ENCODE results near the gene BTBD9. TPM values are rescaled to one million over a fixed set of nuclear protein-coding genes. Genes with fewer than 3 reads are reported as not detected.

BTBD9 gene
- total RNA-seq, 1 experiment from 2014 or later = 12.5 TPM

GRCh38 chr6:38570750-38571149 is 69.0 kb downstream of the BTBD9 start:
- no TSS peak for BruUV-seq (replicated peaks)
- ChIA-PET POLR2A (interaction anchor here (0.6 to 1.1 kb wide), 2 partner anchors 18 to 1192 kb away, joined by 3 to 8 read pairs; no protein-coding TSS in a partner anchor), CTCF (interaction anchor here (0.6 to 1.8 kb wide), 17 partner anchors 9 to 1245 kb away, joined by 3 to 7 read pairs (median 3); no protein-coding TSS in a partner anchor)
- no peak overlapping the region for H3K27ac Mint-ChIP-seq (ENCODE audit: low read depth, unreplicated experiment)
- H3K27me3 Mint-ChIP-seq (ENCODE audit: insufficient read depth, unreplicated experiment) = no peaks in the 10 kb centered on the region
- H3K36me3 Mint-ChIP-seq (ENCODE audit: insufficient read depth, unreplicated experiment) = no peaks in the 10 kb centered on the region
- intact Hi-C loops (cut with micrococcal nuclease) = loop anchor here (5.0 to 10.0 kb wide), 2 partner anchors 78 to 104 kb away; no protein-coding TSS in a partner anchor
- no peak overlapping the region for H3K4me3 Mint-ChIP-seq (ENCODE audit: unreplicated experiment)
- DNase-seq (ENCODE audit: unreplicated experiment) = peak; percentile 5
- TF ChIP-seq CTCF (IDR thresholded peaks at IDR 0.05; ENCODE audit: unreplicated experiment) = peak; percentile 40
- no peaks in the 10 kb centered on the region for H3K9me3 Mint-ChIP-seq (ENCODE audit: unreplicated experiment)
- peaks cover 5% of the 10 kb centered on the region for H3K4me1 Mint-ChIP-seq (ENCODE audit: insufficient read depth, unreplicated experiment)

DNA sequence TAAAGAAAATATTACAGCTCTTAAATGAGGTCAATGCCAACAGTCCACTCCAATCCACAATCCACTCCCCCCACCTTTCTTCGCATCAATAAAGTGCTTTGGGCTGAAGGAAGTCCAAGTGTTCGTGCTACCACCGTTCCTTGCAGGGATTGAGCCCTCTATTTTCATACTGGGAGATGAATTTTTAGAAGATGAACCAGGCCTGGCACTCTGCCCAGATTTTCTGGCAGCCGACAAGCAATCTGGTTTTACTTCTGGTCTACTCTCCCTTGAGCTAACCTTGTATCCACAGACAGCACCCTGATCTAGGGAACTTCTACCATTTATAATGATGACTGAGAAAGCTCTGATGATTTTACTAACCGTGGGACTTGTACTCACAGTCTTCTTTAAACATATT is 72.3 kb downstream of the BTBD9 start:
- H3K4me3 Mint-ChIP-seq (ENCODE audit: unreplicated experiment) = no peak overlapping the region
- ChIA-PET POLR2A (interaction anchor here (0.7 to 1.6 kb wide), 3 partner anchors 10 to 174 kb away, joined by 3 to 4 read pairs (median 4); no protein-coding TSS in a partner anchor), CTCF (interaction anchor here (0.8 kb wide), 1 partner anchor 18 kb away, joined by 3 read pairs; no protein-coding TSS in a partner anchor)
- H3K36me3 Mint-ChIP-seq (ENCODE audit: insufficient read depth, unreplicated experiment) = no peaks in the 10 kb centered on the region
- H3K4me1 Mint-ChIP-seq (ENCODE audit: insufficient read depth, unreplicated experiment) = peaks cover 5% of the 10 kb centered on the region
- no peaks in the 10 kb centered on the region for H3K9me3 Mint-ChIP-seq (ENCODE audit: unreplicated experiment)
- no peaks in the 10 kb centered on the region for H3K27me3 Mint-ChIP-seq (ENCODE audit: insufficient read depth, unreplicated experiment)
- DNase-seq (ENCODE audit: unreplicated experiment) = peak; percentile 77
- no TSS peak for BruUV-seq (replicated peaks)
- intact Hi-C loops (cut with micrococcal nuclease) = no loop called here
- TF ChIP-seq CTCF (IDR thresholded peaks at IDR 0.05; ENCODE audit: unreplicated experiment) = no peak
- H3K27ac Mint-ChIP-seq (ENCODE audit: low read depth, unreplicated experiment) = no peak overlapping the region

- Mint-ChIP-seq H3K9me3 (ENCODE audit: unreplicated experiment) (no peaks in the 10 kb centered on the region), H3K27ac (ENCODE audit: low read depth, unreplicated experiment) (no peak overlapping the region), H3K27me3 (ENCODE audit: insufficient read depth, unreplicated experiment) (no peaks in the 10 kb centered on the region), H3K36me3 (ENCODE audit: insufficient read depth, unreplicated experiment) (no peaks in the 10 kb centered on the region), H3K4me1 (ENCODE audit: insufficient read depth, unreplicated experiment) (peaks cover 5% of the 10 kb centered on the region), H3K4me3 (ENCODE audit: unreplicated experiment) (no peak overlapping the region)
- intact Hi-C loops (cut with micrococcal nuclease) = no loop called here
- ChIA-PET POLR2A (interaction anchor here (0.8 kb wide), 1 partner anchor 48 kb away, joined by 3 read pairs; no protein-coding TSS in a partner anchor), CTCF (no interaction called here)
- no peak for DNase-seq (ENCODE audit: unreplicated experiment)
- BruUV-seq (replicated peaks) = no TSS peak
- TF ChIP-seq CTCF (IDR thresholded peaks at IDR 0.05; ENCODE audit: unreplicated experiment) = no peak
Observed at GRCh38 chr6:38566295-38567030, 73.3 kb downstream of the BTBD9 start.

DNA sequence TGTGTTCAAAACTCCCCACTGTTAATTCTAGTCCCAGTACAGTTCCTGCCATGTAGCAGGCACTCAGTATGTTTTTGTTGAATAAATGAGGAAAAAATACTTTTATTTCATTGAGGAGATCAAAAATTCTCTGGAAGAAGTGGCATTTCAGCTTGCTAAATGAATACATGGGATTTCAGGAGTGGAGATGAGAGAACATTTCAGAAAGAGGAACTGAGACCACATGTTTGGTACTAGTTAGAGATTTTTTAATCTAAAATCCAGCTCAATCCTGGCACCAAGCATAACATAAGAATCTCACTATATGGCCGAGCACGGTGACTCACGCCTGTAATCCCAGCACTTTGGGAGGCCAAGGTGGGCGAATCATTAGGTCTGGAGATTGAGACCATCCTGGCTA is 75.4 kb downstream of the BTBD9 start:
- Mint-ChIP-seq H3K4me3 (ENCODE audit: unreplicated experiment) (no peak overlapping the region), H3K36me3 (ENCODE audit: insufficient read depth, unreplicated experiment) (no peaks in the 10 kb centered on the region), H3K9me3 (ENCODE audit: unreplicated experiment) (no peaks in the 10 kb centered on the region), H3K27ac (ENCODE audit: low read depth, unreplicated experiment) (no peak overlapping the region), H3K27me3 (ENCODE audit: insufficient read depth, unreplicated experiment) (no peaks in the 10 kb centered on the region), H3K4me1 (ENCODE audit: insufficient read depth, unreplicated experiment) (peaks cover 5% of the 10 kb centered on the region)
- ChIA-PET CTCF (no interaction called here), POLR2A (interaction anchor here (0.7 to 1.7 kb wide), 3 partner anchors 25 to 55 kb away, joined by 3 read pairs; no protein-coding TSS in a partner anchor)
- intact Hi-C loops (cut with micrococcal nuclease) = no loop called here
- BruUV-seq (replicated peaks) = no TSS peak
- TF ChIP-seq CTCF (IDR thresholded peaks at IDR 0.05; ENCODE audit: unreplicated experiment) = no peak
- no peak for DNase-seq (ENCODE audit: unreplicated experiment)
